Measurements from ENCODE around the gene IRAK2. TPM values are rescaled to one million over a fixed set of nuclear protein-coding genes. Genes with fewer than 3 reads are reported as not detected.

Gene IRAK2
- total RNA-seq, 1 donor from 2014 or later, result 0.44 TPM

DNA sequence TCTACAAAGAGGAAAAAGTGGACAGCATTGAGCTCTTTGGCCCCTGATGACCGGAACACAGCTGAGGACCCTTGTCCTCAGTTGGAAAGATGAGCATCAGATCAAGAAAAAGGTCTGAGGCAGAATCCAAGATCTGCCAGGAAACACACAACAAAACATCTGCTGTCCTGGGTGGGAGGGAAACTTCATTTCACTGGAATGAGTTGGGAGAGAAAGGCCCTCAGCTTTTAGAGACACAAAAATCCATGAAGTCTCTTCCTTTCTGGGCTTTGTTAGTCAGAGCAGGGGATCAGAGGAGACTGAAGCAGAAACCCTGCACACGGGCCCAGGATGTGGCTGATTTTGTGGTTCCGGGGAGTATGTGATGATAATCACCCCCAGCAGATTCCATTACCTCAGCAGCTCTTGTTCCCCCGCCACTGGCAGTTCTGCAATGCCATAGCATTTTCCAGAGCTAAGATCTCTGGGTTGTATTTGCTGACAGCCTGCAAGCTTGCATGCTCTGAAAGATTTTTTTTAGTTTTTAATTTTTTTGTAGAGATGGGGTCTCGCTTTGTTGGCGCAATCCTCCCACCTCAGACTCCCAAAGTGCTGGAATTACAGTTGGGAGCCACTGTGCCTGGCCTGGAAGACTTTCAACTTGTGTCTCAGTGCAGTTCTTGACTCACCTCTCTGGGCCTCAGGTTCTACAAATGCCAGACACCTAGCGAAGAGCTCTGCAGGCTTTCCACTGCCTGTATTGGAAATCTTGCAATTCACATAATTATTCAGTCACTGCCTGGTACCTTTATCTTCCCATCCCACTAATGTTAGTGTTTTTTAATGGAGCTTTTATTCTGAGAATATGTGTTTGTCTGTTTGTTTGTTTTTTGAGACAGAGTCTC is 77.7 kb downstream of the IRAK2 start:
- Mint-ChIP-seq H3K4me3 (no peak overlapping the region), H3K27me3 (ENCODE audit: low read depth) (no peaks in the 10 kb centered on the region), H3K36me3 (ENCODE audit: low read depth) (no peaks in the 10 kb centered on the region), H3K27ac (ENCODE audit: unreplicated experiment) (no peak overlapping the region), H3K9me3 (peaks cover 16% of the 10 kb centered on the region), H3K4me1 (no peaks in the 10 kb centered on the region)
- TF ChIP-seq, protein P1, sequence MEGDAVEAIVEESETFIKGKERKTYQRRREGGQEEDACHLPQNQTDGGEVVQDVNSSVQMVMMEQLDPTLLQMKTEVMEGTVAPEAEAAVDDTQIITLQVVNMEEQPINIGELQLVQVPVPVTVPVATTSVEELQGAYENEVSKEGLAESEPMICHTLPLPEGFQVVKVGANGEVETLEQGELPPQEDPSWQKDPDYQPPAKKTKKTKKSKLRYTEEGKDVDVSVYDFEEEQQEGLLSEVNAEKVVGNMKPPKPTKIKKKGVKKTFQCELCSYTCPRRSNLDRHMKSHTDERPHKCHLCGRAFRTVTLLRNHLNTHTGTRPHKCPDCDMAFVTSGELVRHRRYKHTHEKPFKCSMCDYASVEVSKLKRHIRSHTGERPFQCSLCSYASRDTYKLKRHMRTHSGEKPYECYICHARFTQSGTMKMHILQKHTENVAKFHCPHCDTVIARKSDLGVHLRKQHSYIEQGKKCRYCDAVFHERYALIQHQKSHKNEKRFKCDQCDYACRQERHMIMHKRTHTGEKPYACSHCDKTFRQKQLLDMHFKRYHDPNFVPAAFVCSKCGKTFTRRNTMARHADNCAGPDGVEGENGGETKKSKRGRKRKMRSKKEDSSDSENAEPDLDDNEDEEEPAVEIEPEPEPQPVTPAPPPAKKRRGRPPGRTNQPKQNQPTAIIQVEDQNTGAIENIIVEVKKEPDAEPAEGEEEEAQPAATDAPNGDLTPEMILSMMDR (conservative IDR thresholded peaks at IDR 0.05), result no peak
- no peak for DNase-seq (ENCODE audit: low read depth, low spot score)

DNA sequence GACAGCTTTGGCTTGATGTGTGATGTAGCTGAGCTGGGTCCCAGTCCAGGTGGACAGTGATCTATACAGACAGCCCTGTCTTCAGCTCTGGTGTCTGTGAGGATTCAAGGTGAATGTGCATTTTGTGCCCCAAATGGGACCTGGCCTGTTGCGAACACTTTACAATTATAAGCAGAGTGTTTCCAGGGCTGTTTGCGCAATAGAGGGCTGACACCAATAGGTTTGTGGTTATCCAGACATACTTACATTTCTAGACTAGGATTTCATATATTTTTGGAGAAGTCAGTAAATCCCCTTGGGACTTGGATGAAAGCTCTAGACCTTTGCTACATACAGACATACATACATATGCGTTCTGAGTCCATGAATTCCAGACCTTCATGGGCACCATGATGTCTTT is 79.3 kb downstream of the IRAK2 start:
- no peak for DNase-seq (ENCODE audit: low read depth, low spot score)
- Mint-ChIP-seq H3K4me3 (no peak overlapping the region), H3K27me3 (ENCODE audit: low read depth) (no peaks in the 10 kb centered on the region), H3K9me3 (peaks cover 16% of the 10 kb centered on the region), H3K4me1 (peaks cover 10% of the 10 kb centered on the region), H3K27ac (ENCODE audit: unreplicated experiment) (no peak overlapping the region), H3K36me3 (ENCODE audit: low read depth) (peaks cover 2% of the 10 kb centered on the region)
- TF ChIP-seq, protein P1 (conservative IDR thresholded peaks at IDR 0.05), result no peak

DNA sequence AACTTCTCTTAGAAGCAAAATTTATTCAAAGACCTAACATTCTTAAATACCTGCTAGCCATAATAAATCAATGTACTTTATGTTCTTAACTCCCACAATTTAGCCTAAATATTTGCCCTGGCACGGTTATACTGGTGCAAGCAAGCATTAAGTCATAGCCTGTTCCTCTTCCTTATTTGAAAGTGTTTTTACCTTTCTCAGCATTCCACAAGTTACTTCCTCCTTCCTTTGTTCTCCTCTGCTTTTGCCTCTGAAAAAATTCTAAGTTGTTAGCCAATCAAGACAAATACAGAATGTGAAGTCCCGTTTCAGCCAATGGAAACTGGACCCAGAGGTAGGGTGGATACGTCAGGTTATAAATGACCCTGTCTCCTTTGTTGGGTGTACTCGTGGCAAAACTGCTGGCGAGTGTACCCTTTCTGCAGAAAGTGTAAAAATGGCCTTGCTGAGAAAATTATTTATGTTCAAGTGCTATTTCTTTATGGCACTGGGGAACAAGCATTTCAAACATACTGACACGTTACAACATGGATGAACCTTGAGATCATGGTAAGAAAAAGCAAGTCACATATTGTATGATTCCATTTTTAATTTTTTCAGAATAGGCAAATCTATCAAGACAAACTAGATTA is 80.5 kb downstream of the IRAK2 start:
- TF ChIP-seq, protein P1 (conservative IDR thresholded peaks at IDR 0.05), result no peak
- H3K4me3 Mint-ChIP-seq, result no peak overlapping the region
- H3K27ac Mint-ChIP-seq (ENCODE audit: unreplicated experiment), result no peak overlapping the region
- H3K36me3 Mint-ChIP-seq (ENCODE audit: low read depth), result peaks cover 2% of the 10 kb centered on the region
- H3K9me3 Mint-ChIP-seq, result peaks cover 16% of the 10 kb centered on the region
- no peak for DNase-seq (ENCODE audit: low read depth, low spot score)
- H3K4me1 Mint-ChIP-seq, result peaks cover 20% of the 10 kb centered on the region
- H3K27me3 Mint-ChIP-seq (ENCODE audit: low read depth), result no peaks in the 10 kb centered on the region

DNA sequence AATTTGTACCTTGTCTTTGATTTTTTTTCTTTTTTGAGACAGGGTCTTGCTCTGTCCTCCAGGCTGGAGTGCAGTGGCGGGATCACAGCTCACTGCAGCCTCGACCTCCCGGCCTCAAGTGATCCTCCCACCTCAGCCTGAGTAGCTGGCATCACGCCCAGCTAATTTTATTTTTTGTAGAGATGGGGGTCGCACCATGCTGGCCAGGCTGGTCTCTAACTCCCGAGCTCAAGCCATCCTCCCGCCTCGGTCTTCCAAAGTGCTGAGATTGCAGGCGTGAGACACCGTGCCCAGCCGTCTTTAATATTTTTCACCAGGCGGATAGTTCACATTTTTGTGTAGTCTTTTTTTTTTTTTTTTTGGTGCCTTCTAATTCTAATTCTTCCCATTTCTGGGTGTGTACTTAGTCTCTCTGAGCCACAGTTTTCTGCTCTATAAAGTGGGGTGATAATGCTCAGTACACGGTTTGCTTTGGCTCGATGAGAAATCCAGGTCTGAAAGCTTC is 83.0 kb downstream of the IRAK2 start:
- H3K36me3 Mint-ChIP-seq (ENCODE audit: low read depth), result peaks cover 8% of the 10 kb centered on the region
- H3K4me1 Mint-ChIP-seq, result peaks cover 34% of the 10 kb centered on the region
- no peaks in the 10 kb centered on the region for H3K27me3 Mint-ChIP-seq (ENCODE audit: low read depth)
- H3K9me3 Mint-ChIP-seq, result peaks cover 16% of the 10 kb centered on the region
- TF ChIP-seq, protein P1 (conservative IDR thresholded peaks at IDR 0.05), result no peak
- peak overlapping the region; percentile 83 for H3K4me3 Mint-ChIP-seq
- DNase-seq (ENCODE audit: low read depth, low spot score), result no peak
- no peak overlapping the region for H3K27ac Mint-ChIP-seq (ENCODE audit: unreplicated experiment)

DNA sequence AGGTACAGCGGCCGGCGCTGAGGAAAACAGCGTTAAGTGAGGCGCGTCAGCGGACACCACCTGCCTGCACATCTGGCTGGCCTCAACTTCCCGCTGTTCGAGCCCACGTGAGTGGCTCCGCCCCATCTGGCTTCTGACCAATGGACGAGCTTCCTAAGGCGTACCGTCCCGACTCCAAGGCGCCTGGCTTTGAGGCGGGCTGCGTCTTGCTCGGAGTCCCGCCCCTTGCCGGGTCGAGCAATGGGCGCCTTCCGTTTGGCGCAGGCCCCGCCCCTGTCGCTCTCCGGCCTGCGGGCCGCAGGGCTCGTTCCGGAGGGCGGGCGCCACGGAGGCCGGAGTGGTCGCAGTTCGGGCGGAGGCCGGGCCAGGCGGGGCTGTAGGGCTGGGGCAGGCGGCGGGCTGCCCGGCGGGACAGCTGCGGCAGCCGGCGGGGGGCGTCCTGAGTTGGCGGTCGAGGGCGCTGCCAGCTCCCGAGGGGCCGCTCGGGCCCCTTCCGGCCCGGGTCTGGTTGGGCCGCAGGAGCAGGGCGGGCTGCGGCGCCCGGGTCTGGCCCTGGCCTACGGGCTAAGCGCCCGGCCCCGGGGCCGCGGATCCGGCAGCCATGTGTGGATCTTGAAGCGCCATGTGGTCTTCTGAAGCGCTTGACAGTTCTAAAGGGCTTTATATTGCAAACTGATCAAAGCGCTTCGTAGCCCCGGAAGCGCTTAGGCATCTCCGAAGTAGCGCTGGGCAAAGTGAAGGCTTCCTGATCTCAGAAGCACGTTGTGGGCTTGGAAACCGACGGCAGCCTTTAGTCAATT is 83.7 kb downstream of the IRAK2 start, which contains the start of gene TATDN2:
TSS of gene TATDN2 (plus strand) at position 276 of the 800 bp plus-strand sequence. CDS start 742 bp downstream, outside the sequence.
- peak within 1 kb of the TSS; percentile 86 for H3K27ac Mint-ChIP-seq (ENCODE audit: unreplicated experiment)

More for the DNA sequence above, 83.7 kb downstream of the IRAK2 start, which contains the start of gene TATDN2:
- TF ChIP-seq, protein P1 (conservative IDR thresholded peaks at IDR 0.05), result no peak
- H3K9me3 Mint-ChIP-seq, result peaks cover 16% of the 10 kb centered on the region
- DNase-seq (ENCODE audit: low read depth, low spot score), result peak; percentile 77
- H3K27me3 Mint-ChIP-seq (ENCODE audit: low read depth), result no peaks in the 10 kb centered on the region
- peaks cover 12% of the 10 kb centered on the region for H3K36me3 Mint-ChIP-seq (ENCODE audit: low read depth)
- H3K4me1 Mint-ChIP-seq, result peaks cover 34% of the 10 kb centered on the region
- peak within 1 kb of the TSS; percentile 96 for H3K4me3 Mint-ChIP-seq

All from neural crest cell (in vitro differentiated cells).